GM12875 (cell line): ENCODE data around the gene CDH4.

Experiments used
- H3K4me3 ChIP-seq: one replicate; pipeline ENCODE4 v1.5.1; 2011; ENCODE audit warnings: low read depth, low read length, control low read depth
- CTCF ChIP-seq: IDR thresholded peaks from 2 replicates; pipeline ENCODE4 v1.5.1; 2011; ENCODE audit warnings: low read depth, mild to moderate bottlenecking, control low read depth, inconsistent platforms, low read length, moderate library complexity, borderline replicate concordance; ENCODE audit not compliant: insufficient read depth

CDH4 gene

GRCh38 chr20:61951695-61952533, 699.9 kb downstream of the CDH4 start:
- no peak for TF ChIP-seq CTCF
- H3K4me3 ChIP-seq: no peak overlapping the region

GRCh38 chr20:61953037-61954021, 701.3 kb downstream of the CDH4 start:
- no peak overlapping the region for H3K4me3 ChIP-seq
- TF ChIP-seq CTCF: no peak

GRCh38 chr20:61954276-61955021, 702.4 kb downstream of the CDH4 start:
- H3K4me3 ChIP-seq: no peak overlapping the region
- TF ChIP-seq CTCF: no peak

- H3K4me3 ChIP-seq: no peak overlapping the region
- TF ChIP-seq CTCF: no peak
Measured at GRCh38 chr20:61955668-61956395, 703.8 kb downstream of the CDH4 start.

GRCh38 chr20:61956396-61957342, 704.6 kb downstream of the CDH4 start:
- no peak for TF ChIP-seq CTCF
- H3K4me3 ChIP-seq: no peak overlapping the region
